Peyer's patch (tissue), 4 donors: ENCODE data around the gene ANKRD13A.

Experiments used
- CTCF ChIP-seq, 6 experiments: fragments of 450-650 bp in 4 of 6; fragments of 200-600 bp in 2 of 6; sonication (generic) in 1 of 6; IDR thresholded peaks; one replicate each; pipeline ENCODE4 v1.5.1; 2017 to 2019; ENCODE audit warnings: antibody characterized with exemption in 6 of 6, mild to moderate bottlenecking in 3 of 6, moderate library complexity in 1 of 6
- POLR2A ChIP-seq, 2 donors: fragments of 450-650 bp; IDR thresholded peaks; one replicate each; pipeline ENCODE4 v1.5.1; 2017; ENCODE audit warnings: antibody characterized with exemption in 2 of 2, mild to moderate bottlenecking in 2 of 2, moderate library complexity in 2 of 2

GRCh38 chr12:109996483-109996853 is 2.8 kb upstream of the ANKRD13A start:
- TF ChIP-seq CTCF (IDR thresholded peaks at IDR 0.05) (no peak), POLR2A (IDR thresholded peaks at IDR 0.05) (no peak)
